HG02970 (cell line): ENCODE measurements around the gene FRMD4A.
"Not testable (repeated sequence)": the region's sequence is repeated elsewhere in the genome, so short reads cannot be mapped to it uniquely, and the experiment has no call there.

Experiments used
- ATAC-seq: cut with Tn5 transposase; IDR thresholded peaks from one replicate; pipeline ENCODE4 v1.9.1; 2021; ENCODE audit warnings: mild to moderate bottlenecking, moderate library complexity, moderate number of reproducible peaks; ENCODE audit not compliant: unreplicated experiment, low FRiP score

FRMD4A gene

DNA sequence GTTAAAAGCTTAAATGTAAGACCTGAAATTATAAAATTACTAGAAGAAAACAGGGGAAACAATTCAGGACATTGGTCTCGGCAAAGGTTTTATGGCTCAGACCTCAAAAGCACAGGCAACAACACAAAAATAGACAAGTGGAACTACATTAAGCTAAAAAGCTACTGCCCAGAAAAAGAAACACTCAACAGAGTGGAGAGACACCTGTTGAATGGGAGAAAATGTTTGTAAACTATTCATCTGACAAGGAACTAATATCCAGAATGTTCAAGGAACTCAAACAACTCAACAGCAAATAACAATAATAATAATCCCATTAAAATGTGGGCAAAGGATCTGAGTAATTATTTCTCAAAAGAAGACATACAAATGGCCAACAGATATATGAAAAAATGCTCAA lies 170.4 kb downstream of the FRMD4A start:
- no peak for ATAC-seq

DNA sequence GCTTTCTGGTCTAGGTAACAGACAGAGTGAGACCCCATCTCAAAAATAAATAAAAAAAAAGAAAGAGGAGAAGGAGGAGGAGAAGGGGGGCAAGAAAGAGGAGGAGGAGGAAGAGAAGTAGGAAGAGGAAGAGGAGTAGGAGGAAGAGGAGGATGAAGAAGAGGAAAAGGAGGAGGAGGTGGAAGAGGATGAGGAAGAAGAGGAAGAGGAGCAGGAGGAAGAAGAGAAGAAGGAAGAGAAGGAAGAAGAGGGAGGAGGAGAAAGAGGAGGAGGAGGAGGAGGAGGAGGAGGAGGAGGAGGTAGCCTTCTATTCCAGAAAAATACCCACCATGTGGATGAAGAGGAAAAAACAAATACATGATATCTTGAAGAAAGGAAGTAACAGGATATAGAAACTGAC lies 172.1 kb downstream of the FRMD4A start:
- no peak for ATAC-seq

DNA sequence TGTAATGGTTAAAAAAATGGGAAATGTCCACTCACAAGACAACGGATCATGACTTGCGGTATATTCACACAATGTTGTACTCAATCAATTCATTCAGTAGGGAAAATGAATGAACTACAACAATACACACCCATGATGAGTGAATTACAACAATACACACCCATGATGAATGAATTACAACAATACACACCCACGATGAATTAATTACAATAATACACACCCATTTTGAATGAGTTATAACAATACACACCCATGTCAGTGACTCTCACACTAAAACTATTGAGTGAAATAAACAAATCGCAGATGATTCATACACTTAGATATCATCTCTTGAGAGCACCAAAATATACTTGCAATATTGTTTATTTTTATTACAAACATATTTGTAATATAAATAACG lies 174.6 kb downstream of the FRMD4A start:
- ATAC-seq: no peak

DNA sequence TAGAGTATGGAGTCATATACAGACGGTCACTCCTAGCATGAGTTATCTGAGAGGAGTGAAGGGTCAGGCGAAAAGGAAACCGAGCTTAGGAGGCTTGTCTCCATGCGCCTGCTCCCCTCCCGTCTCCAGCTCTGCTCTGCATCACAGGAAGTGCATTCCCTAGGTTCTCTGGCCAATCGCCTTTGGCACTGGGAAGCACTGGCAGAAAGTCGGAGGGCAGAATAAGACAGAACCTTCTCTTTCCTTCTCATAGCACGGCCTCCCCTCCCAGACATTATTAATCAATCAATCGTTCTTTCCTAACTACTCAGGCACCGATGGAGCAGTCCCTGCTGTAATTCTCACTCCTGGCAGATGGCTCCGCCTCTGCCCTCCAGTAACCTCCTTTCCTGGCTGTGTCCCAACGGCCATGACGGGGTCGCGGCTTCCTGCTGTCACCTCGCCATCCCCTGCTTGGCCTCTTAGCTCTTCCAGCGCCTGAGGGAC lies 177.1 kb downstream of the FRMD4A start:
- no peak for ATAC-seq

DNA sequence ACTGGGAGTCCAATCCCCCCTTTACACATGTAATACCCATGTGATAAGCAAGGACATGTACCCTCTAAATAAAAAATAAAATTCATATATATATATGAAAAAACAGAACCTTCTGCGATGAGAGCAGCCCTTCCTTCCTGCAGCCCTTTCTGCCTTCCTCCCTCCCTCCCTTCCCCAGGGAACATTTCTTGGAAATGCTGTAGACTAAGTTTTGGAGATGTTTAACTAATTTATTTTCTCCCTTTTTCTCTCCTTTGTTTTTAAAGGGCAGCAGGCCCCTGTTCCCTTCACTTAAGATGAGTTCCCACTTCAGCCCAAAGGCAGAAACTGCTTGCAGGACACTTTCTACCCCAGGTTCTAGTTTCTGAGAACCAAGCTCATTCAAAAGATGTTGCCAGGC lies 179.2 kb downstream of the FRMD4A start:
- no peak for ATAC-seq

DNA sequence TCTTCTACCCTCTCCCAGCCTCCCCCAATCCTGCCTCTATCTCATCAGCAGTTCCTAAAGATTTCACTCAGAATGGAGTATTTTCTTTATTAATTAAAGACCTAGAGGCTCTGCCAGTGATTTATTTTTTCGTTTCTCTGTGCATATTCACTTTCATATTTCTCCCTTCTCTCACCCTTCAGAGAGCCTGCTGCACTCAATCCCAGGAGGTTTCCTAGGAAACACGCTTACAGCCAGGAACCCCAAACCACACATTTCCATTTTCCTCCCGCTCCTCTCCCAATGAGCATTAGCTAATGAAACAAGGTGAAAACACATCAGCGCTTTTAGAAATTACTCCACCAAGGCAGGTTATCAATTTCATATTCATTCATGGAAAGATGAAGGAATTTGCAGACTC lies 180.2 kb downstream of the FRMD4A start:
- ATAC-seq: no peak

DNA sequence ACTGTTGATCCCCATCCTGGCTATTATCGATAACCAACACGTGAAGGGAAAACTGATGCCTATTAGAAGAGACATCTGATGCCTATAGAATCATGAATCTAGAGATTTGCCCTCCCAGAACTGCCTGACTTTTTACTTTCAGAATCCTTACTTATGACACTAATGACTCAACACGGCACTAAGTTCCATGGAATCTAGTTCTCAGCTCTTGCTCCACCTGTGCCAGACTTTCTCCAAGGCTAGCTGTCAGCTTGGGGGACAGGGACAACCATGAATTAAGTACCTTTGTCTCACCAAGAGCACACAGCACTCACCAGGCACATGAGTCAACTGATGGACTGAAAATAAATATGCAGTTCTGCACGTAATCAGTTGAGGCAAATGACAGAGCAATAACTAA lies 184.2 kb downstream of the FRMD4A start:
- no peak for ATAC-seq

DNA sequence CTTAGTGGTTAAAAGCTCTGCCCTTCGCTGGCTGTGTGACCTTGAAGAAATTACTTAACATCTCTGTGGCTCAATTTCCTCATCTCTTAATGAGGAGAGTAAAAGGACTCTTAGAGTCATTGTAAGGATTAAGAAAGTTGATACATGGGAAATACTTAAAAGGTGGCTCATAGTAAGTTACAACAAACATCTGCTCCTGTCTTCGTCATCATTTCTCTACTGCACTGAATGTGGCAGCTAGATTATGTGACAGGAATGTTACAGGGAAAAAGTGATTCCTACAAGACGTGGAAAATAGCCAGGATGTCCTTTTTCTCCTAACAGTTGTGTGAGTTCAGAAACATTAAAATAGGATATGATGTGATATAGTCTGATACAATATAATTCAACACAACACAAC lies 184.7 kb downstream of the FRMD4A start:
- no peak for ATAC-seq

DNA sequence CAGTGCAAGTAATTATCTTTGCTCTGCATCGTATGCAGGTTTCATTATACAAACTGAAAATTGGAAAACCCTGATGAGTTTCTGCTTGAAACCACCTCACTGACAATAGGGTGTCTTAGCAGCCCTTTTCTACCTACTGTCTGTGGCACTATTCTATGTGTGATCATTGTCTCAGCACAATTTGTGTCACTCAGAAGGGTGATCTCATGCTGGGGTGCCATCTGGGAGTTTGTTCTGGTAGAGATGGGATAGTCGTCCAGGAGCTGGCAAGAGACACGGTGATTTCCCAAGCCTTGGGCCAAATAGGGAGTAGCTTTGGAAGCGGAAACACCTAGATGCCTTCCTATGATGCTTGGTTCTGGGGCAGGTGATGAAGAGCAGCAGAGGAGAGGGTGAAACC lies 186.3 kb downstream of the FRMD4A start:
- ATAC-seq: no peak

DNA sequence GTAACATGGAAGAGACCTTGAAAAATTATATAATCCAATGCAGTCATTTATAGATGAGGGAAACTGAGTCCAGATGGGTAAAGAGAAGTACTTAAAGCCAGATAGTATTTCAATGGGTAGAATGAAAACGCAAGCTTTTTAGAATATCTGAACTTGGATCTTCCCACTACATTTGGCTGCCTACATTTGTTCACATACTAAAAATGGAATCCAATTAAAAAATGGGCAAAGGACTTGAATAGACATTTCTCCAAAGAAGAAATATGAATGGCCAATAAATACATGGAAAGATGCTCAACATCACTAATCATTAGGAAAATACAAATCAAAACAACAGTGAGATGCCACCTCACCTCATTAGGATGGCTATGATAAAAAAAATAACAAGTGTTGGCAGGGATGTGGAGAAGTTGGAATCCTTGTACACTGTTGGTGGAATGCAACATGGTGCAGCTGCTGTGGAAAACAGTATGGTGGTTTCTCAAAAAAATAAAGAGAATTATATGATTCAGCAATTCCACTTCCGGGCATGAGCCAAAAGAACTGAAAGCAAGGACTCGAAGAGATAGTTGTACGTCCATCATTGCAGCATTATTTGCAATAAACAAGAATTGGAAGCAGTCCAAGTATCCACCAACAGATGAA lies 188.0 kb downstream of the FRMD4A start:
- ATAC-seq: no peak

DNA sequence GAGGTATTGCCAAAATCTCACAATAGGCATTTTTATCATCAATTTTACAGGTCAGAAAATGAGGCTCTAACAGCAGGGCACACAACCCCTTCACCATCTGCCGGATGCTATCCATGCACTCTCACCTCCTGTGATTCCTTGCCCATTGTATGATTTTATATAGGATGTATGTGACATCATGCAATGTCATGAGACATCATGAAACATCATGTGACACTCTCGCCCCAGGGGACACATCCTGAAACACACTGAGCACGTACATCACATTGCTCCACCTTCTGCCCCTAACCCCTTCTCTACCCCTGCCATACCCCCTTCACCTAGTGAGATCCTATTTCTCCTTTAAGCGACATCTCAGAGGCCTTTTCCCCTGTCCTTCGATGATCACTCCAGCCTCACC lies 189.4 kb downstream of the FRMD4A start:
- no peak for ATAC-seq

DNA sequence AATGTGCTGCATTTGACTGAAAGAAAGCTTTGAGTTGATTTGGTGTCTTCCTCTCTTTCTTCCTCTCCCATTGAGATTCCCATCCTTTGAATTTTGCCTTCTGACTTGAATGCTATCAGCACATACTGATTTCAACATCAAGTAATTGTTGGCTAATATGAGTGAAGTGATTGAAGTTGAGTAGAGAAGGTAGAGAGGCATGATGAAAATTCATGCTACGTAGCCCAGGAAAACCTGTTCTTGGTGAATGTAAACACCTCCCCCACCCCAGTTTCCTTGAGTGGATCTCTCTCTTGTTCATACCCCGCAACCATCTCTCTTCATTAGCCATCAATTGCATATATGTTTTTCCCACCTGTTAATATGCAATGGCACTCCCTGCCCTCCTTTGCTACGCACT lies 193.3 kb downstream of the FRMD4A start:
- no peak for ATAC-seq

DNA sequence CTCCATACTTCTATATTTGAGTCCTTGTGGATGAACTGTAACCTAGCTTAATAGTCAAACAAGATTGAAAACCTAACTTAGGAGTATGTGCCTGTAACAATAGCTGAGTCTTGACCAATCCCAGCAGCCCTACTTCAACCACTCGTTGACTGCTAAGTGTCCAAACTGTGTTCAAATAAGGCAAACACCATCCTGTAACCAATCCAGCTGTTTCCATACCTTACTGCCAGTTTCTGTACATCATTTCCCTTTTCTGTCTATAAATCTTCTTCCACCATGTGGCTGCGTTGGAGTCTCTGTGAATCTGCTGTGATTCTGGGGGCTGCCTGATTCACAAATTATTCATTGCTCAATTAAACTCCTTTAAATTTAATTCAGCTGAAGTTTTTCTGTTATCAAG lies 195.5 kb downstream of the FRMD4A start:
- not testable (repeated sequence) for ATAC-seq

DNA sequence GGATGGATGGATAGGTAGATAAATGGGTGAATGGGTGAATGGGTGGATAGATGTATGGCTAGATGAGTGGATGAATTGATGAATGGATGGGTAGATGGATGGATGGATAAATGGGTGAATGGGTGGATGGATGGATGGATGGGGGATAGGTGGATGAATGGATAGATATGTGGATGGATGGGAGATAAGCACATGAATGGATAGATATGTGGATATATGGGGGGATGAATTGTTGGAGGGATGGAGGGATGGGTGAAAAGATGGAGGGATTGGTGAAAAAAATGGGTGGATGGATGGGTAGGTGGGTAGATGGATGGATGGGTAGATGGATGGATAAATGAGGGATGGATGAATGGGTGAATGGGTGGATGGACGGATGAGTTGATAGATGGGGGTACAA lies 196.4 kb downstream of the FRMD4A start:
- no peak for ATAC-seq

DNA sequence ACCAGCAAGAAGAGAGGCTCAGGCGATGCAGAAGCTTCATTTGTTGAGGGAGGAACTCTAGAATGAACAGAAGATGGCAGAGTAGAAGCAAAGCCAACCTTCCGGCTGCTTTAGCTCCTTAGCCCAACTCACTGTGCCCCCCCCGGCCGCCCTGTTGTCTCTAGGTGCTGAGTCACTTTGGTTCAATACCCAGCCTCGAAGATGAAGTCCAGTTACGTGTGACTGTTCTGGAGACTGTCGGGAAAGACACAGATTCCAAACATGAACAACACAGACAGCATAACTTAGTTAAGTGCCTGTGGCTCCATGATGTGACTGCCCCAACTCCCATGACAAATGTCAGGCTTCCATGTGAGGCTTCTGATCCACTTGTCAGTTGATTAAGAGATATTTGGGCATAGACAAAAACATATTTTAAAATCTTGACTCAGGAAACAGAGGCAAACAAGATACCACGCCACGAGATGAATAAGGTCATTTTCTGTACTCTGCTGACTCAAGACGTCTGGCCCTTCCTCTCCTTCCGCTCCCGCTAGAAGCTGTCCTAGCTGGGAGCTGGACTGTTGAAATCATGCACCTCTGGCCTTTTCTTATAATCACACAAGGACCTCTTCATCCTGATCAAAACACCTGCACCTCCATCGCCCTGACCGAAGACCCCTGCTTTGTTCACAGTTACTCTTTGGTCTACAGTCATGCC lies 199.3 kb downstream of the FRMD4A start:
- no peak for ATAC-seq

DNA sequence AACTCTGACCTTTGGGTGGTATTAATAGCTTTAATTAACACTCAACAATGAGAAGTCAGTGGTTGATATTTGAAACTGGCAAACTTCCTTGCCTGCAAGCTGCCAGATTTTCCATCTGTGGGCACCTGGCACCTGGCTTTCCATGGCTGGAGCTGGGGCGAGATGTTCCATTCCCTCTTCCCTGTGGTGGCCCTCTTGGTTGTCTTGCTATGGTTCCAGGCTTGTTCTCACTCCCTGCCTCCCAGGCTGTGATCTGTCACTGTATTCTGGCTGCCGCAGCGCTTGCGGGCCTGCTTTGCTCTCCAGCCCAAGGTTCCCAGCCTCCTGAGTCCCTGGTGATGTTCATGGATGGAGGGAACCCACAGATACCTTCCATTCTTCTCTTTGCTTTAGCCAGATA lies 201.0 kb downstream of the FRMD4A start:
- no peak for ATAC-seq

DNA sequence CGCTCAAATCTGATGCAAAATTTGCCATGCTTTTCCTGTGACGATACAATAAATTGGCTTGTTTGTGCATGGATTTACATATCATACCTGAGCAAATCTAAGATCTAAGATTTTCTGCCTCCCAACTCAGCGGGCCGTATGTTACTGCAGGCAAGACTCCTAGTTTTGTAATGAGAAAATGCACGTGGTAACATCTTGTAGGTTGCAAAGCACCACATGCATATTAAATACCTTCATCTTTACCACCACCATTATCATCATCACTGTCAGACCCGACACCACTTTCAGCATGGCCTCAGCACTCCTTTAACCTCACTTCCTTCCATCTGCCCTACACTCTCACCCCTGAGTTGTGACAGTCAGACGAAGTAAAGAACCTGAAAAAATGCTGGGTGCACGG lies 202.2 kb downstream of the FRMD4A start:
- no peak for ATAC-seq

DNA sequence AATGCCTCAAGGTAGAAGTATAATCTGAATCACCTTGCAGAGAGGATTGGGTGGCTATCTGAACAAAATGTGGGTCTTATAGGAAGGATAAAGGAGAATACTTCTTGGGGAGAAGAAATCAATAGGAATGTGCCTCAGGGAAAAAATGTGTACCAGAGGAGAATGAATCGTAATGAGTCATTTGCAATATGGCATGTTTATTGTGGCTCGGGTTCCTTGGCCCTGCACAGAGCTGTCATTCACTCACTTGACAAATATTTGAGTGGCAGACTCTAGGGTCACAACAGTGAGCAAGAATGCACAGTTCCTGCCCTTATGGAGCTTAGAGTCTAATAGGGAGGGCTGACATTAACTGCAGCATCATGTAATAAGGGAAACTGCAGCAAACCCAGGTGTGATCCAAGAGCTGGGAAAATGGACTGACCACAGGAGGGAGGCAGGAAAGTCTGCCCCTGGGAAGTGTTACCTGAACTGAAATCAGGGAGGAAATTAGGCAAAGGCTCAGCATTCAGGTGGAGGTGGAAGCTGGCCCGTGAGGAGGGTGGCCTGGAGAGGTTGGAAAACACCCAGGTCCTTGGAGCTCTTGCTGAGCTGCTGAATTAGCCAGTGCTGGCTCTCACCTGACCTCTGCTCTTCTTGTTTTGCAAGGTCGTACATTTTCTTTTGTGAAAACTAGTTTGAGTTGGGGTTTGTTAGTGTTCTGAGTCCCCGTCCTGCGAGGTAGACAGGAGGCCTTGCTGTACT lies 203.9 kb downstream of the FRMD4A start:
- no peak for ATAC-seq

DNA sequence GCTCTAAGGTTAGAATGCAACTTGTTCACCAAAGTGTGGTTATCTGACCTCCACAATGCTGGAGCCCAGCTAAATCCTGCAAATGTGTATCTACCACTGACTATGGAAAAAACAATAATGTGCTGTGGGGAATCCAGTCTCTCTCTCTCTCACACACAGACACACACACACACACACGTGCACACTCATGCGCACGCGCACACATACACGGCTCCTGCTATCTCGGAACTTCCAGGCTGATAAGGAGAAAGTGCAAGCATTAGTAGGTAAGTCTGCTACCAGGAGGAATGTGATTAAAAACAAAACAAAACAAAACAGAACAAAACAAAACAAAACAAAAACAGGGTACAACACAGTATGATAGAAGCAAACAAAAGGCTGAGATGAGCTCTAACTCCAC lies 205.2 kb downstream of the FRMD4A start:
- no peak for ATAC-seq

DNA sequence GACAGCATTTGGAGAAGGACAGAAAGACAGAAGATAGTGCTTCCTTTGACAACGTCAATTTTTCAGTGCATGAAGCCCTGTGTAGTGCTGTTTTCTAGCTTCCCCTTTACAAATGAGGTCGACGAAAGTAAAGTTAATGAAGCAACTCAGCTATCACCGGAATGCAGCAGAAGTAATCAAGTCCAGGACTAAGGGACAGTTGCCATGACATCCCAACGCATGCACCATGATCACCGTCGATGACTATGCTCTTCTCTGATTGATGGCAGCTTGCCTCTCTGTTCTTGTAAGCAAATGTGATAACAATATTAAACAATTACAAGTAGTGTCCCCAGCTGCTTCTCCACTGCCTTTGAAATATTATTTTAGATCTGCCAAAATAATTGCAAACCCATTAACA lies 205.8 kb downstream of the FRMD4A start:
- no peak for ATAC-seq

DNA sequence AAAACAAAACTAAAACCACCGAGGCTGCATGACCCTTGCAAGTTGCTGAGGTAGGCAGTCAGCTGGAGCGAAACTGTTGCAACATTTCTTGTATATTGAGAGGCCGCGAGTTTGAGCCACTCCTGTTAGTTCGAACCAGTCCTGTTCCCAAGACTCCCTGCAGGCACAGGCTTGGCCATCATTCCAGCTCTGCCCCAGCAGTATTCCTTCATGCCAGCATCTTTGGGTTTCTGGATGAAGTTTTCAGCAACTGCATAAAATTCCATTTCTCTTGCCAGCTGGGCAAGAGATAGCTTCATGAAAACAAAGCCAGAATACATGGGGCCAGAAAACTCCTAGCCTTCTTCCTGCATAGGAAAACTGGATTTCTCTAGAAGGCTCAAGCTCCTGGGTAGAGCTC lies 207.6 kb downstream of the FRMD4A start:
- ATAC-seq: no peak

DNA sequence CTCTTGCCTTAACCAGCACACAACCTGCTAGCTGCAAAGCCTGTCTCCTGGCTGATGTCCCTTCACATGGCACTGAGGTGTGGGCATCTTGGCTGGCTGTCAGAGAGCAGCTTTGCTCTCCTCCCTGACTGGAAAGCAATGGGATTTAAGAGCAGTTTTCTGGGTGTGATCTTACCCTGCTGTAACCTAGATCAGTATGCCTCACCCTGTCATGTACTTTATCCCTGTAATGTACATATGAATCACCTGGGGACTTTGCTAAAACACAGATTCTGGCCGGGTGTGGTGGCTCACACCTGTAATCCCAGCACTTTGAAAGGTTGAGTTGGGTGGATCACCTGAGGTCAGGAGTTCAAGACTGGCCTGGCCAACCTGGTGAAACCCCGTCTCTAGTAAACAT lies 209.9 kb downstream of the FRMD4A start:
- ATAC-seq: no peak
